K562 (cell line): ENCODE data around the gene ATAD3B. TPM values are rescaled to one million over a fixed set of nuclear protein-coding genes. Genes with fewer than 3 reads are reported as not detected.

ENCODE experiments used
- CBFB ChIP-seq: sonication (generic); formaldehyde crosslinking; IDR thresholded peaks from 2 replicates; pipeline ENCODE4 v1.4.0; 2020; ENCODE audit warnings: mild to moderate bottlenecking, missing genetic modification reagents
- GATA2 ChIP-seq: sonication (generic); formaldehyde crosslinking; IDR thresholded peaks from 2 replicates; pipeline ENCODE4 v1.4.0; 2020; ENCODE audit warnings: mild to moderate bottlenecking, missing genetic modification reagents
- KLF16 ChIP-seq: IDR thresholded peaks from 2 replicates; pipeline ENCODE4 v1.6.1; 2016; ENCODE audit warnings: antibody characterized with exemption
- MECOM ChIP-seq: fragments of 250-450 bp; sonication (Bioruptor Pico); IDR thresholded peaks from 2 replicates; pipeline ENCODE4 v1.8.0; 2022; ENCODE audit warnings: inconsistent platforms
- MITF ChIP-seq: IDR thresholded peaks from 2 replicates; pipeline ENCODE4 v1.6.1; 2014; ENCODE audit warnings: antibody characterized with exemption
- TFE3 ChIP-seq: fragments of 450-650 bp; formaldehyde crosslinking; IDR thresholded peaks from 2 replicates; pipeline ENCODE4 v1.4.0; 2020; ENCODE audit warnings: mild to moderate bottlenecking, mixed read lengths
- TRIM24 ChIP-seq, 2 experiments: fragments of 450-650 bp; IDR thresholded peaks; 2 replicates each; pipeline ENCODE4 v1.6.1; 2016
- USF1 ChIP-seq: sonication (generic); formaldehyde crosslinking; IDR thresholded peaks from 2 replicates; pipeline ENCODE4 v1.9.0; 2022; ENCODE audit warnings: mild to moderate bottlenecking, missing genetic modification reagents
- ZFP91 ChIP-seq: sonication (generic); formaldehyde crosslinking; IDR thresholded peaks from 2 replicates; pipeline ENCODE4 v1.8.0; 2022; ENCODE audit warnings: mild to moderate bottlenecking, missing genetic modification reagents
- ZNF318 ChIP-seq, 2 experiments: fragments of 450-650 bp; IDR thresholded peaks; 2 replicates each; pipeline ENCODE4 v1.6.1; 2016; ENCODE audit warnings: mild to moderate bottlenecking in 2 of 2, borderline replicate concordance in 1 of 2, low read depth in 1 of 2, moderate library complexity in 1 of 2
- polyA plus RNA-seq, 8 experiments: library from polyadenylated mRNA; depleted of rRNA in 4 of 8; stranded (reverse) in 5 of 8; unstranded in 3 of 8; fragments of >200 nt; fragmentation: Nextera tagmentation in 2 of 8; fragmentation: Illumina TruSeq in 1 of 8; extraction: Ambion mirVana in 2 of 8; extraction: Trizol in 1 of 8; gene quantifications; 2 replicates each; pipeline versions ENCODE4 v1.2.1 to v1.2.3, GENCODE V29; 2011 to 2014; ENCODE audit warnings: inconsistent platforms in 1 of 8, missing spikeins in 1 of 8
- total RNA-seq, 7 experiments: library from RNA; depleted of rRNA in 6 of 7; stranded (reverse); fragments of >200 nt in 6 of 7; fragmentation: Illumina TruSeq in 2 of 7; extraction: Trizol in 2 of 7; gene quantifications; 2 replicates each; pipeline versions ENCODE4 v1.2.1 to v1.2.3, GENCODE V29; 2011 to 2021; ENCODE audit warnings: low replicate concordance in 1 of 7

The ATAD3B gene
- total and polyA plus RNA-seq, 9 of the 15 experiments (the other 6 are each of a cell fraction or from before 2014, with no cell fraction given): 0.07 to 113 (median 27.7) TPM

GRCh38 chr1:1504777-1505365, 33.3 kb downstream of the ATAD3B start (continued):
- peak; percentile 97 for TF ChIP-seq TFE3 (CRISPR knock-in tag)
- TF ChIP-seq MITF: 0 out of 2 replicates have a peak, but pooled peaks have one; percentile 35
- TF ChIP-seq ZNF318 (IDR thresholded peaks at IDR 0.05; ENCODE audit: borderline replicate concordance in 1 of 2, low read depth in 1 of 2): peak in 1 of 2 experiments; percentile 20; a peak in 1 of 4 replicates
- 0 out of 2 replicates have a peak, but pooled peaks have one; percentile 28 for TF ChIP-seq KLF16
- peak; percentile 62; the same call in 1 of the 2 replicates for TF ChIP-seq CBFB (CRISPR knock-in tag)
- TF ChIP-seq USF1 (CRISPR knock-in tag): peak; percentile 95
- peak; percentile 62; the same call in 1 of the 2 replicates for TF ChIP-seq MECOM (CRISPR knock-in tag)
- TF ChIP-seq TRIM24 (IDR thresholded peaks at IDR 0.05): 0 out of 4 replicates have a peak, but pooled peaks have one; percentile 26 to 30
- peak; percentile 55; the same call in 1 of the 2 replicates for TF ChIP-seq ZFP91 (CRISPR knock-in tag)
- TF ChIP-seq GATA2 (CRISPR knock-in tag): 0 out of 2 replicates have a peak, but pooled peaks have one; percentile 35
